Upper lobe of left lung (tissue), 6 donors: ENCODE measurements around the gene UCK2. TPM values are rescaled to one million over a fixed set of nuclear protein-coding genes. Genes with fewer than 3 reads are reported as not detected.

ENCODE experiments used
- ATAC-seq, 2 donors: fragments of 200-7000 bp; cut with Tn5 transposase; one replicate each; pipeline ENCODE4 v1.9.1; 2022; ENCODE audit warnings: mild to moderate bottlenecking in 2 of 2, moderate library complexity in 2 of 2; ENCODE audit not compliant: low FRiP score in 2 of 2
- DNase-seq, 2 donors: peaks; one replicate each; pipeline ENCODE4 v3.0.0-alpha.2; 2019 to 2020
- H3K27ac ChIP-seq, 4 donors: fragments of 200-600 bp; sonication (generic); one replicate each; pipeline ENCODE4 v1.5.1; 2016 to 2019
- H3K27me3 ChIP-seq, 4 donors: fragments of 200-600 bp; sonication (generic); one replicate each; pipeline ENCODE4 v1.5.1; 2017 to 2019
- H3K36me3 ChIP-seq, 4 donors: fragments of 200-600 bp; sonication (generic); one replicate each; pipeline ENCODE4 v1.5.1; 2016 to 2019
- H3K4me1 ChIP-seq, 4 donors: fragments of 200-600 bp; sonication (generic); one replicate each; pipeline ENCODE4 v1.5.1; 2018 to 2019
- H3K4me3 ChIP-seq, 4 donors: fragments of 200-600 bp; sonication (generic); one replicate each; pipeline ENCODE4 v1.5.1; 2017 to 2019; ENCODE audit warnings: mild to moderate bottlenecking in 2 of 4, moderate library complexity in 1 of 4
- H3K9me3 ChIP-seq, 4 donors: fragments of 200-600 bp; sonication (generic); one replicate each; pipeline ENCODE4 v1.5.1; 2018 to 2019
- CTCF ChIP-seq, 6 experiments: fragments of 450-650 bp in 4 of 6; fragments of 200-600 bp in 2 of 6; sonication (generic) in 2 of 6; IDR thresholded peaks; one replicate each; pipeline ENCODE4 v1.5.1; 2016 to 2019; ENCODE audit warnings: antibody characterized with exemption in 6 of 6
- EP300 ChIP-seq, 4 donors: sonication (generic); formaldehyde crosslinking; IDR thresholded peaks; one replicate each; pipeline ENCODE4 v1.5.1; 2017; ENCODE audit warnings: antibody characterized with exemption in 4 of 4, control low read depth in 2 of 4
- POLR2A ChIP-seq, 4 donors: fragments of 450-650 bp; IDR thresholded peaks; one replicate each; pipeline ENCODE4 v1.5.1; 2016 to 2017; ENCODE audit warnings: antibody characterized with exemption in 4 of 4, mild to moderate bottlenecking in 2 of 4
- POLR2AphosphoS5 ChIP-seq, 2 donors: sonication (generic); formaldehyde crosslinking; IDR thresholded peaks; one replicate each; pipeline ENCODE4 v1.5.1; 2017; ENCODE audit warnings: antibody characterized with exemption in 2 of 2
- WGBS, 2 donors: methylation state at CpG; one replicate each; pipeline ENCODE4 v1.1.5; 2017 to 2018; 5-methylcytosine and 5-hydroxymethylcytosine counted together
- total RNA-seq, 6 donors: library from RNA; depleted of rRNA in 4 of 6; stranded (reverse); fragments of >200 nt in 4 of 6; gene quantifications; one replicate each; pipeline versions ENCODE4 v1.1.0 to v1.2.1, GENCODE V29; 2016 to 2021
- donor health status: DM: no; HTN: no; CAD: no; lungs with moderate emphysema.
- donor health status: DM: no; HTN: yes; CAD: no; lungs with severe emphysema.

The UCK2 gene
- total RNA-seq, 6 donors from 2014 or later: 7.5 to 17.9 (median 9.7) TPM

- H3K4me1 ChIP-seq: peaks cover 5 to 13% (median 10%) of the 10 kb centered on the region in 4 donors
- DNase-seq: no peak
- no peak overlapping the region for H3K27ac ChIP-seq
- no peaks in the 10 kb centered on the region for H3K27me3 ChIP-seq
- no peak overlapping the region for H3K4me3 ChIP-seq
- H3K36me3 ChIP-seq: no peaks in the 10 kb centered on the region
- no peak for ATAC-seq
- 95 to 100% methylated on average over 2 of the region's 2 CpGs for WGBS, 2 donors
- H3K9me3 ChIP-seq: no peaks in the 10 kb centered on the region
- TF ChIP-seq POLR2A (IDR thresholded peaks at IDR 0.05) (no peak), CTCF (IDR thresholded peaks at IDR 0.05) (no peak), POLR2AphosphoS5 (IDR thresholded peaks at IDR 0.05) (no peak), EP300 (IDR thresholded peaks at IDR 0.05) (no peak)
Observed at GRCh38 chr1:165852871-165853270, 25.5 kb downstream of the UCK2 start.

GRCh38 chr1:165853528-165854075 is 26.2 kb downstream of the UCK2 start:
- ATAC-seq (peak in 1 of 2 donors; percentile 14), DNase-seq (no peak)
- Histone ChIP-seq H3K36me3 (no peaks in the 10 kb centered on the region), H3K4me1 (peaks cover 5 to 19% (median 13%) of the 10 kb centered on the region in 4 donors), H3K4me3 (no peak overlapping the region), H3K9me3 (no peaks in the 10 kb centered on the region), H3K27ac (peak overlapping the region in 2 of 4 donors; percentile 26 to 30), H3K27me3 (no peaks in the 10 kb centered on the region)
- TF ChIP-seq CTCF (IDR thresholded peaks at IDR 0.05) (no peak), POLR2AphosphoS5 (IDR thresholded peaks at IDR 0.05) (no peak)
- 96 to 100% methylated on average over 2 of the region's 2 CpGs for WGBS, 2 donors

- Histone ChIP-seq H3K4me3 (no peak overlapping the region), H3K27me3 (no peaks in the 10 kb centered on the region), H3K36me3 (no peaks in the 10 kb centered on the region), H3K27ac (peak overlapping the region in 2 of 4 donors; percentile 26 to 30), H3K9me3 (no peaks in the 10 kb centered on the region), H3K4me1 (peaks cover 5 to 20% (median 13%) of the 10 kb centered on the region in 4 donors)
- DNase-seq (peak in 1 of 2 donors; percentile 39), ATAC-seq (peak; percentile 44 to 85)
- peak in 1 of 4 donors; percentile 30 for TF ChIP-seq POLR2A (IDR thresholded peaks at IDR 0.05)
- TF ChIP-seq POLR2AphosphoS5 (IDR thresholded peaks at IDR 0.05): peak; percentile 19 to 20
- no peak for TF ChIP-seq EP300 (IDR thresholded peaks at IDR 0.05)
- no peak for TF ChIP-seq CTCF (IDR thresholded peaks at IDR 0.05)
- 51 to 68% methylated on average over 7 of the region's 7 CpGs for WGBS, 2 donors
Observed at GRCh38 chr1:165854101-165854845, 26.9 kb downstream of the UCK2 start.

GRCh38 chr1:165855010-165855838 is 27.8 kb downstream of the UCK2 start:
- H3K27ac ChIP-seq: no peak overlapping the region
- H3K9me3 ChIP-seq: no peaks in the 10 kb centered on the region
- WGBS, 2 donors: 80 to 84% methylated on average over 9 of the region's 9 CpGs
- no peak for ATAC-seq
- DNase-seq: no peak
- no peaks in the 10 kb centered on the region for H3K36me3 ChIP-seq
- no peaks in the 10 kb centered on the region for H3K27me3 ChIP-seq
- H3K4me1 ChIP-seq: peaks cover 5 to 20% (median 13%) of the 10 kb centered on the region in 4 donors
- TF ChIP-seq POLR2AphosphoS5 (IDR thresholded peaks at IDR 0.05) (no peak), CTCF (IDR thresholded peaks at IDR 0.05) (no peak), POLR2A (IDR thresholded peaks at IDR 0.05) (no peak), EP300 (IDR thresholded peaks at IDR 0.05) (no peak)
- H3K4me3 ChIP-seq: no peak overlapping the region
